ENCODE measurements around the gene CDON. TPM values are rescaled to one million over a fixed set of nuclear protein-coding genes. Genes with fewer than 3 reads are reported as not detected.

The CDON gene
- total and polyA plus RNA-seq, 2 donors (not counting 3 experiments of a cell fraction or from before 2014, with no cell fraction given) = 1.6 to 3.8 TPM

DNA sequence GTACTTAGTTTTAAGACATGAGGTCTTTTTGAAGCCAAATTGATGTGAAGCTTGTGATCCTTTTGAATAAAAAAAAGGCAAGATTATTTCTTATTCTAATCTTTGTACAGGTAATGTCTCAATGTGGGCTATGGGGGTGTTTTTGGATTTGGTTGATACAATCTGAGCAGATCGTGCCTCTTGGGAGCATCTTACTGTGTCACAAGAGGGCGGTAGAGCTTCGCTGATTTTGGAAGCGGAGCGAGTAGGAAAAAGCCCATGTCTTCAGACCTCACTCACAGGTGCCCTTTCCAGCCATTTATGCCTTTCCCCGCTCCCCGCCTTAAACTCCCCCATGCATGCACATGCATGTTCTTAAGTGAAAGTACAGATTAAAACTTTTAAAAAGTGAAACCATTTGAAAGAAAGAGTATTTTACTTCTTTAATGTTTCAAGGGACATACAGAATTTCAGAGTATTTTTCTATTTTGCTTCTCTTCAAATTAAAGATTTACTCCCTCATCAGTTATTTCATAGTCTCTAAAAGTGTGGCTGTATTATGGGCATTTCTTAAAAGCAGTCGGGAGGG, 139.6 kb downstream of the CDON start:
- Histone ChIP-seq H3K9me3 (replicated peaks; ENCODE audit: control insufficient read depth, insufficient read depth, low read length) (no peaks in the 10 kb centered on the region), H3K27ac (ENCODE audit: insufficient read depth, low read depth, low read length) (no peak overlapping the region), H2AFZ (ENCODE audit: low read depth, low read length) (no peak overlapping the region), H4K20me1 (replicated peaks; ENCODE audit: control insufficient read depth, extremely low read depth, insufficient read depth, low read length) (no peaks in the 10 kb centered on the region), H3K36me3 (ENCODE audit: control insufficient read depth in 2 of 2, extremely low read depth in 1 of 2, insufficient read depth in 2 of 2, low read length in 2 of 2) (no peaks in the 10 kb centered on the region), H3K4me2 (ENCODE audit: insufficient read depth, low read length) (no peak overlapping the region), H3K27me3 (ENCODE audit: control insufficient read depth in 2 of 2, insufficient read depth in 2 of 2, low read length in 2 of 2) (peaks cover 2 to 7% of the 10 kb centered on the region in 2 experiments), H3K9ac (replicated peaks; ENCODE audit: extremely low read depth, insufficient read depth, low read length) (no peak overlapping the region), H3K79me2 (ENCODE audit: control insufficient read depth, insufficient read depth, low read length) (no peaks in the 10 kb centered on the region), H3K9me1 (replicated peaks; ENCODE audit: control insufficient read depth, extremely low read depth, insufficient read depth, low read length) (no peaks in the 10 kb centered on the region), H3K4me1 (ENCODE audit: control insufficient read depth, extremely low read depth, insufficient read depth, low read length) (no peaks in the 10 kb centered on the region), H3K4me3 (replicated peaks in 1 of 3; ENCODE audit: insufficient read depth in 1 of 3, low read depth in 1 of 3, low read length in 3 of 3) (no peak overlapping the region)
- ChIA-PET CTCF (interaction anchor here (0.6 to 5.1 kb wide), 5 partner anchors 10 to 275 kb away, joined by 3 to 113 read pairs (median 4); no protein-coding TSS in a partner anchor), POLR2A (no interaction called here)
- TF ChIP-seq GATA2 (IDR thresholded peaks at IDR 0.05; ENCODE audit: insufficient read depth, insufficient read length, low read depth, low read length) (peak; percentile 10), POLR2A (IDR thresholded peaks at IDR 0.05; ENCODE audit: low read depth, low read length) (no peak)
- TF ChIP-seq, protein P1, sequence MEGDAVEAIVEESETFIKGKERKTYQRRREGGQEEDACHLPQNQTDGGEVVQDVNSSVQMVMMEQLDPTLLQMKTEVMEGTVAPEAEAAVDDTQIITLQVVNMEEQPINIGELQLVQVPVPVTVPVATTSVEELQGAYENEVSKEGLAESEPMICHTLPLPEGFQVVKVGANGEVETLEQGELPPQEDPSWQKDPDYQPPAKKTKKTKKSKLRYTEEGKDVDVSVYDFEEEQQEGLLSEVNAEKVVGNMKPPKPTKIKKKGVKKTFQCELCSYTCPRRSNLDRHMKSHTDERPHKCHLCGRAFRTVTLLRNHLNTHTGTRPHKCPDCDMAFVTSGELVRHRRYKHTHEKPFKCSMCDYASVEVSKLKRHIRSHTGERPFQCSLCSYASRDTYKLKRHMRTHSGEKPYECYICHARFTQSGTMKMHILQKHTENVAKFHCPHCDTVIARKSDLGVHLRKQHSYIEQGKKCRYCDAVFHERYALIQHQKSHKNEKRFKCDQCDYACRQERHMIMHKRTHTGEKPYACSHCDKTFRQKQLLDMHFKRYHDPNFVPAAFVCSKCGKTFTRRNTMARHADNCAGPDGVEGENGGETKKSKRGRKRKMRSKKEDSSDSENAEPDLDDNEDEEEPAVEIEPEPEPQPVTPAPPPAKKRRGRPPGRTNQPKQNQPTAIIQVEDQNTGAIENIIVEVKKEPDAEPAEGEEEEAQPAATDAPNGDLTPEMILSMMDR (IDR thresholded peaks at IDR 0.05; ENCODE audit: extremely low read depth in 1 of 2, insufficient read depth in 1 of 2, low read depth in 1 of 2, low read length in 2 of 2) = peak; percentile 73 to 74
- dilution Hi-C loops (cut with MboI; ENCODE audit: extremely low pct_ligation_motif_present, low sequenced_read_pairs) = no loop called here
- intact Hi-C loops (cut with micrococcal nuclease) = loop anchor here (1.0 to 10.0 kb wide), 5 partner anchors 138 to 379 kb away; partner anchors contain the start of genes DCPS, FOXRED1 and SRPRA
- peak; percentile 62 for FAIRE-seq
- BruUV-seq (replicated peaks) = no TSS peak
- peak; percentile 69 for DNase-seq (ENCODE audit: low read depth, low spot score)

DNA sequence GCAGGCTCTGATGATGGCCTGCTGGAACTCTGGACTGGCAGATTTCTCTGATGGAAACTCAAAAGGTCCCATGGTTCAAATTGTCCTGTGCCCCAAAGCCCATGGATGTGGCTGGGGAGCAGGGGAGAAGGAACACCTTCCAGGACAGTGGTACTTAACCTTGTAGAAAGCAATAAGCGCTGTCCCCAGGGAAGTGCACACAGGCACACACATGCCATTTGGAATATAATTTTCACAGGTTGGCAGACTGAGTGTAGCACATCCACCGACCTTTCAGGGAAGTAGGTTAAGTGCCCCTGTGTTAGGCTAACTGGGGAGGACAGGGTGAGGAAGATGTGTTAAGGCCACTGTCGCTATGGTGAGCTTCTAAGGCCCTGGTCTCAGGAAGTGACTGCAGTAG, 140.5 kb downstream of the CDON start:
- no peak overlapping the region for H3K4me3 ChIP-seq (replicated peaks in 1 of 3; ENCODE audit: insufficient read depth in 1 of 3, low read depth in 1 of 3, low read length in 3 of 3)
- no peak for FAIRE-seq
- H3K79me2 ChIP-seq (ENCODE audit: control insufficient read depth, insufficient read depth, low read length) = no peaks in the 10 kb centered on the region
- no peaks in the 10 kb centered on the region for H3K36me3 ChIP-seq (ENCODE audit: control insufficient read depth in 2 of 2, extremely low read depth in 1 of 2, insufficient read depth in 2 of 2, low read length in 2 of 2)
- no peak overlapping the region for H3K9ac ChIP-seq (replicated peaks; ENCODE audit: extremely low read depth, insufficient read depth, low read length)
- no peak overlapping the region for H3K4me2 ChIP-seq (ENCODE audit: insufficient read depth, low read length)
- TF ChIP-seq POLR2AphosphoS5 (IDR thresholded peaks at IDR 0.05; ENCODE audit: insufficient read depth, low read depth, low read length) (no peak), POLR2A (IDR thresholded peaks at IDR 0.05; ENCODE audit: low read depth, low read length) (no peak), MYC (IDR thresholded peaks at IDR 0.05; ENCODE audit: low read depth, low read length) (no peak), EZH2 (IDR thresholded peaks at IDR 0.05; ENCODE audit: borderline replicate concordance, low read depth, low read length, severe bottlenecking) (no peak), JUN (IDR thresholded peaks at IDR 0.05; ENCODE audit: borderline replicate concordance, insufficient read depth, insufficient read length, low read depth) (no peak), GATA2 (IDR thresholded peaks at IDR 0.05; ENCODE audit: insufficient read depth, insufficient read length, low read depth, low read length) (no peak), FOS (IDR thresholded peaks at IDR 0.05; ENCODE audit: borderline replicate concordance, insufficient read depth, low read length) (no peak)
- TF ChIP-seq, protein P1 (IDR thresholded peaks at IDR 0.05; ENCODE audit: extremely low read depth in 1 of 2, insufficient read depth in 1 of 2, low read depth in 1 of 2, low read length in 2 of 2) = no peak
- TF ChIP-seq, protein P2, sequence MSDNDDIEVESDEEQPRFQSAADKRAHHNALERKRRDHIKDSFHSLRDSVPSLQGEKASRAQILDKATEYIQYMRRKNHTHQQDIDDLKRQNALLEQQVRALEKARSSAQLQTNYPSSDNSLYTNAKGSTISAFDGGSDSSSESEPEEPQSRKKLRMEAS (IDR thresholded peaks at IDR 0.05; ENCODE audit: insufficient read depth, insufficient read length) = no peak
- no peaks in the 10 kb centered on the region for H3K4me1 ChIP-seq (ENCODE audit: control insufficient read depth, extremely low read depth, insufficient read depth, low read length)
- H2AFZ ChIP-seq (ENCODE audit: low read depth, low read length) = no peak overlapping the region
- intact Hi-C loops (cut with micrococcal nuclease) (loop anchor here (2.0 to 10.0 kb wide), 3 partner anchors 195 to 380 kb away; partner anchors contain the start of genes DCPS, FOXRED1 and SRPRA), dilution Hi-C loops (cut with MboI; ENCODE audit: extremely low pct_ligation_motif_present, low sequenced_read_pairs) (no loop called here)
- DNase-seq (ENCODE audit: low read depth, low spot score) = no peak
- POLR2A ChIA-PET = no interaction called here
- H3K9me3 ChIP-seq (replicated peaks; ENCODE audit: control insufficient read depth, insufficient read depth, low read length) = no peaks in the 10 kb centered on the region
- H3K9me1 ChIP-seq (replicated peaks; ENCODE audit: control insufficient read depth, extremely low read depth, insufficient read depth, low read length) = no peaks in the 10 kb centered on the region
- H3K27me3 ChIP-seq (ENCODE audit: control insufficient read depth in 2 of 2, insufficient read depth in 2 of 2, low read length in 2 of 2) = peaks cover 1 to 7% of the 10 kb centered on the region in 2 experiments
- BruUV-seq (replicated peaks) = no TSS peak
- CTCF ChIA-PET = interaction anchor here (5.1 kb wide), 1 partner anchor 271 kb away, joined by 113 read pairs; no protein-coding TSS in a partner anchor
- no peaks in the 10 kb centered on the region for H4K20me1 ChIP-seq (replicated peaks; ENCODE audit: control insufficient read depth, extremely low read depth, insufficient read depth, low read length)
- no peak overlapping the region for H3K27ac ChIP-seq (ENCODE audit: insufficient read depth, low read depth, low read length)
